Stimulated activated CD8-positive, alpha-beta memory T cell treated with anti-CD3 and anti-CD28 coated beads, Interleukin-4, amount 100 ng/mL, for 4 hours (primary cell): Measurements from ENCODE around the gene NPM3.

Source experiments
- DNase-seq, 2 donors: peaks; one replicate each; pipeline ENCODE4 v3.0.0-alpha.2; 2020; ENCODE audit warnings: low read depth in 2 of 2, low spot score in 1 of 2

NPM3 gene

DNA sequence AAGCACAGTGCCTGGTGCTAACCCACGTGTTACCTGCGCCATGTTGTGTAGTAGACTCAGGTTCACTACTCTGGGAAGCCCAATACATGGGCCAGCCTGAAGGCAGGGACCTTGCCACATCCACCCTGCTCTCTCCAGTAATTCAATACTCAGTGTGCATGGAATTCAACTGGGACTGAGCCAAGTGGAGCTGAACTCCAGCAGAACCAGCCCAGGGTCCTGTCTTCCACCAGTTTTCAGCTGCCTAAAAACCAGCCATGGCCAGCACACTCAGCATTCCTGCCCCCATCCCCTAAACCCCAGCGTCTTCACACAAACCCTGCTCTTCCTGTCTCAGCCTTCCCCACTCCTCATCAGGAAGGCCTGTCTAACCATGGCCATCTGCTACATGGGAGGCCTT is 22.7 kb downstream of the NPM3 start:
- DNase-seq, result no peak

DNA sequence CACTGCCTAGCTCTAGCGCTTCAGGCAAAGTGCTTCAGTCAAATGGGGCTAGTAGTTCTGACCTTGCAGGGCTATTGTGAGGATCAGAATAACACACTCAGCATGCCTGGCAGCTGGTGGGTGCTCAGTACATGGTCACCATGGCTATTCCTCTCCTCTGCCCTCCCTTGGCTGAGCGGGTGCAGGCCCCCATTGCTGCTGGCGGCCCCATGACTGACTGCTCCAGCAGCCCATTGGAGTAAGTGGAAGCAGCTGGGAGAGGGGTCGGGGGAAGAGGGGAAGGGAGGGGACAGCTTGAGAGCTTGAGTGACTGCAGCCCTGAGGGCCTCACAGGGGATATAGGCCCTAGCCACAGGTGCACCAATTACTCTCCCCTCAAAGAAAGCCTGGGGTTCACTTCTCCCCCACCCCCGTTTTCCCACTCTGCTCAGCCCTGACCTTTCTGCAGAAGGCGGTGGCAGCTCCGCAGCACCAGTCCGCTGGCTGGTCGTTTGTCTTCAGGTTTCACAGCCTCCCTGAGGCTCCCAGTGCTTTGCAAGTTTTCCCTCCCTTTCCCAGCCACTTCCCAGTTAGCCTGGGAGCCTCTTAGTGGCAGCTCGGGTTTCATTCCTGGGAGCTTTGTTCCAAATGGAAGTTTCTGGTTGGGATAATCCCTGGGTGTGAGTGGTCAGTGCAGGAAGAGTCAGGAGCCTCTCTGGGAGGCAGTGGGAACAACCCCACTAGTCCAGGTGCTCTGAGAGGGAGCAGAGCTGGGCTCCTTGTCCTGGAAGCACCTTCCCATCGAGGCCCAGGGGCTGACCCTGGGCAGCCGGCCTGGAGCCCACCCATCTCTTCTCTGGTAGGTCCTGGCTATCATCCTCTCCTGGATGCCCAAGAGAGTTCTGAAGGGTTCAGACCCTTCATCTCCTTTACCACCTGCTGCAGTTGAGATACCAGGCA is 23.7 kb downstream of the NPM3 start:
- no peak for DNase-seq

DNA sequence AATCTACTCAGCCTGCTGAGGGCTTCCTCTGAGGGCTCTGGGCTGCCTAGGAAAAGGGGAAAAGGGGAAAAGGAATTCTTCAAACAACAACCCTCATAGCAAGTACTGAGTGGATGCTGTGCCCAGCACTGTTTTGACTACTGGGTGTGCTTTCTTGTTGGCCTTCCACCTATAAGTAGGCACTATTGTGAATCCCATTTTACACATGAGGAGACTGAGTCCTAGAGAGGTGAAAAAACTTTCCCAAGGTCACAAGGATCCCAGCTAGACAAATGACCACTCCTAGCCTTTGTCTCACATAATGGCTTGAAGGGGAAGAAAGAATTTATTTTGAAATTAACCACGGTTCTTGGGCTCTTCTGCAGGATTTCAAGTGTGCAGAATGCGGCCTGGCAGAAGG is 24.4 kb downstream of the NPM3 start:
- no peak for DNase-seq

DNA sequence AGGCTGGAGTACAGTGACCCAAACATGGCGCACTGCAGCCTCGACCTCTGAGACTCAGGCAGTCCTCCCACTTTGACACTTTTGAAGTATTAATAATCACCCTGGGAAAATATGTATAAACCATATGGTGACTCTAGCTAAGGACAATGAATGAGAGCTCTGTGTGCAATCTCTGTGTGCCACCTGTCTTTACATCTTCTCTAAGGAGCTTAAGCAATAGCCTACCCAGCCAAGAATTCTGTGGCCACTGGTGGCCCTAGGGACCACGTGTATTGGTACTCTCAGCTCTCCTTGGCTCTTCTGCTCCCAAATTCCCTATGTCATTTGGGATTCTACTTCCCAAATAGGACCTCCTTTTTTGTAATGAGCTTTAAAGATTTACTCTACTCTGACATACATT is 31.0 kb downstream of the NPM3 start:
- no peak for DNase-seq

GRCh38 chr10:101749047-101750016 is 33.9 kb downstream of the NPM3 start:
- DNase-seq, result no peak

DNA sequence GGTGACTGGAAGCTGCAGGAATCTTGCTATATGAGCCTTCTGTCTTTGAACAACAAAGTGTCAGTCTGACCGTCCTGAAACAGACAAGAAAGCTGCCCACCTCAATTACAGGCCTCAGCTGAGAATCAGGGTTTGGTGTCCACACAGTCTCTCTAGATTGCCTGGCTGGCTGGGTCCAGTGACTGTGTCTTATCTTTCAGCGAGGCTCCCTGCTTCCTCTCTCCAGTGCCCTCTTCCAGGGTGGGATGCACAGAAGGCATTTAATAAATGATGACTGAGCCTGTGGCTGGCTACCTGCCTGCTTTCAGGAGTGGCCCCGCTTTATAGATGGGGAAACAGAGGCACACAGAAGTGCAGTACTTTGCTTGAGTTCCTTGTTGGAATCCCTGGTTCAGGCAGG is 34.8 kb downstream of the NPM3 start:
- no peak for DNase-seq

- no peak for DNase-seq
Observed at GRCh38 chr10:101745074-101745696, 38.1 kb downstream of the NPM3 start.

GRCh38 chr10:101744267-101744666 is 39.0 kb downstream of the NPM3 start:
- DNase-seq, result no peak

GRCh38 chr10:101741938-101742337 is 41.3 kb downstream of the NPM3 start:
- DNase-seq, result no peak

GRCh38 chr10:101736666-101737065 is 46.6 kb downstream of the NPM3 start:
- no peak for DNase-seq

- no peak for DNase-seq
Observed at GRCh38 chr10:101732096-101732495, 51.1 kb downstream of the NPM3 start.
